GM19452 (cell line): Measurements from ENCODE around the gene SPECC1L.

Source experiments
- ATAC-seq: cut with Tn5 transposase; IDR thresholded peaks from one replicate; pipeline ENCODE4 v1.9.1; 2021; ENCODE audit not compliant: unreplicated experiment

The SPECC1L gene

GRCh38 chr22:24411256-24412004, 140.8 kb downstream of the SPECC1L start:
- ATAC-seq, result no peak

- no peak for ATAC-seq
These were observed 141.6 kb downstream of the SPECC1L start for GRCh38 chr22:24412274-24412673.

- no peak for ATAC-seq
These were observed 142.6 kb downstream of the SPECC1L start for GRCh38 chr22:24413271-24413670.

DNA sequence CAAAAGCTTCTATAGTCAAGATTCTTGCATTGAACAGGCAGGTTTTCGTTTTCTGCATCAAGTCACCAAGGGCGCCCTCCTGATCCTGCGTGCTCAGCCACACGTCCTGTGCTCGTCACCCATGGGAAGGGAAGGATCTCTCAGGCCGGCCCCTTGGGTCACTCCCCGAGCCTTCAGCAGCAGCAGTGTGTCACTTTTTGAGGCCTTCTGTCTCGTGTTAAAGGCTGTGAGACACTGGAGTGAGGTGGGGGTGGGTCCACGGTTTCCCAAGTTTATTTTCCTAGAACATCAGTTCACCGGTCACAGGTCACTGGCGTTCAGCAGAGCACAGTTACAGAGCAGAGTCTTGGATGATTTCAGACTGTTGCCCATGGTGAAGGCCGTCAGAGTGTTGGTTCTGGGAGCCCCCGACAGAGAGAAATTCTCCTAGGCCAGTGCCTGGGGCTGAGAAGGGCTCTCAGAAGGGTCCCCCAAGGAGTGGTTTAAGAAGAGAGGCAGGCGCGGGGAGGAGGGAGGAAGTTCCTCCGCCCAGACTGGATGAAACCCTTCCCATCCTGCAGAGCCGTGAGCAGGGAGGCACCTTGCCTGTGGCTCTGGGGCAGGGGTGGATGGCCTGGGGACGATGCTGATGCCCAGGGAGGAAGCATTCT, 143.2 kb downstream of the SPECC1L start:
- ATAC-seq, result no peak

DNA sequence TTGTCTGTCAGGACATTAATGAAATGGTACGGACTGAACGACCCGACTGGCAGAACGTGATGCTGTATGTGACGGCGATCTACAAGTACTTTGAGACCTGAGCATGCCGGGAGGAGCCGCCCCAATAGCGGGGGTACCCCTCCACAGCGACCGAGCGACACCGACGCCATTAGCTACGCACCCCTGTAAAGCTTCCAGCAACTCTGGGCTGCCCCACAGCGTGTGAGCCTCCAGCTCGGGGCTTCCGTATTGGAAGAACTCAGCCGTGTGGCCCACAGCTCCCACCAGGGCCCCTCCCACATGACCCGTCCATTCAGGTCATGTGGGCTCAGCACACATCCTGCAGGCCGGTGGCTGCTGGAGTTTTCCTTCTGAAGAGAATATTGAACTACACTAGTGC, 143.9 kb downstream of the SPECC1L start:
- no peak for ATAC-seq

DNA sequence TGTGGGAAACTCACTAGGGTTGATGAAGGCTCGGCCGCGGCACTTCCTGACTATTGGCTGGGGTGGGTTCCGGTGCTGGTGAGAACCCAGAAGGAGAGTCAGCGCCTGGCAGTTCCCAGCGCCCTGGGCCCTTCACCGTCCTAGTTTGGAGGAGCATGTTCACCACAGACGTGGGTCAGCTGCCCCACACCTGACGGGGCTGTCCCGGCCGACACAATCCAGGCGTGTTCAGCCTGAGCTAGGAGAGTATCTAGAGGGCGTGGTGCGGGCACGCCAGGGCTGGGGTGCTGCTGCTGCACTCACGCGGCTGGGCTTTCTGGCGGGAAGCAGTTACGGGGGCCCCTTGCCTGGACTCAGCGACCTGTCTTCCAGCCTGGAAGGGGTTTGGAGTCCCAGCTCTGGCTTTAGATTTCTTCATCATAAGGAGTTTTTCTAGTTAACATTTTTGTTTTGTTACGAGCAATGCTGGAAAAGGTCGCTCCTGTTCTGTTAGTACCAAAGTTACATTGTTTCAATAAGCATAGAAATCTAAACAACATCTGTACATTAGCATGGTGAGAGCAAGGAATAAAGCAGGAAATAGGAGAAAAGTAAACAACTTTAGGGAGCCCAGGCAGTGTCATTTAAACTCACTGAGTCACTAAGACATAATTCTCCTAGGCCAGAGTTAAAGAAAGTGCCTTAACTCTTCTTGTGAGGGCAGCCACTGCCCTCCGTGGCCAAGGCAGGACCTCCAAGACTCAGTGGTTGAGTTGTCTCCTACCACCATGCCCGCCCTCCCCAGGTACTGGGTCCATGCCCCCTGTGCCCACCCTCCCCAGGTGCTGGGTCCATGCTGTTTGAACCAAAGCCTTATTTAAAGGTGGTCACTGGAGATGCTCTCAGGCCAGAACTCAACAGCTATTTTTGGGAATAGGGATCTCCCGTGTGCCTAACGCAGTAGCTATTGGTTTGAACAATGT, 144.6 kb downstream of the SPECC1L start:
- ATAC-seq, result no peak

GRCh38 chr22:24416095-24416494, 145.5 kb downstream of the SPECC1L start:
- no peak for ATAC-seq

GRCh38 chr22:24416611-24417010, 146.0 kb downstream of the SPECC1L start:
- no peak for ATAC-seq

DNA sequence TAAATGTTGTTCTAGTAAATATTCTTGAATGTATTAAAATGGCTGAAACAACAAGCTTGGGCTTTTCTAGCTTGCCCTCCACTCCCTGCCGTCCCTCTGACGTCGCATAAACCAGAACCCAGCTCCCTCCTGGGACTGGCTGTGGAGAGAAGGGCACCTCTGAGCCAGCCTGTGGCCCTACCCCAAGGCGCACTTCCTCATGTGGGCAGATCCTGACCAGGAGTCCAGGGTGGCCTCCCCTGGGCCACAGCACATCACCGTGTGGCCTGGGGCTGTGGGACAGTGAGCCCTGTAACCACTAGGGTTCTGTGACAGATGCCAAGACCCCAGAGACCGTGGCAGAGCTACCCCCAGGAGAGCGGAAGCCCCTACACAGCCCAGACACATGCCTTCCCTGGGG, 146.6 kb downstream of the SPECC1L start:
- ATAC-seq, result no peak

DNA sequence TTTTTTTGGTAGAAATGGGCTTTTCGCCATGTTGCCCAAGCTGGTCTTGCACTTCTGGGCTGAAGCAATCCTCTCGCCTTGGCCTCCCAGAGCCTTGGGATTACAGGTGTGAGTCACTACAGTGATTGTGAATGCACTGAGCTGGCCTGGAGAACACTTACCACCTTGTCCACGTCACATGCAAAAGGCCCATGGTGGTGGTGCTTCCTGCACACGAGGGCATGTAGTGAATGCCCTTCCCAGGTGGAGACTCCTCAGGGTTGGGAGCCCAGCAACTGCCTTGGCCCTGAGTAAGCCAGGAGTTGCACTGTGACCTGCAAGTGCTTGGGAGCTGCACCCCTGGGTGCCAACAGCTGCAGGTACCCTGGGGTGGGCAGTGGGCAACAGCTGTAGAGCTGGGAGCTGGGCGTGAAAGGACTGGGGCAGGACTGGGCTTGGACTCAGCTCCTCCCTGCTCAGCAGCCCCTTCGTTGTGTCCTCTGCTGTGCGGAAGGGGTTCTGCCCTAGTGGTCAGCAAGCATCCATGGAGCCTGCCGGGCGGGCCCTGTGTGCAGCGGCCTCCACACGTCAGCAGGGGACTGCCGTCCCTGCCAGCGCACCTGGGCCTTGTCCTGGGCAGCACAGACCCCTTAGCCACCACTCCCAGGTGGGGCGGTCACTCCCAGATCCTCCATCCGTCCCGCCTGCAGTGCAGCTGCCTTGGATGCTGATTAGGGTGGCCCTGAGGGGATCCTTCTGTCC, 147.4 kb downstream of the SPECC1L start:
- ATAC-seq, result no peak

DNA sequence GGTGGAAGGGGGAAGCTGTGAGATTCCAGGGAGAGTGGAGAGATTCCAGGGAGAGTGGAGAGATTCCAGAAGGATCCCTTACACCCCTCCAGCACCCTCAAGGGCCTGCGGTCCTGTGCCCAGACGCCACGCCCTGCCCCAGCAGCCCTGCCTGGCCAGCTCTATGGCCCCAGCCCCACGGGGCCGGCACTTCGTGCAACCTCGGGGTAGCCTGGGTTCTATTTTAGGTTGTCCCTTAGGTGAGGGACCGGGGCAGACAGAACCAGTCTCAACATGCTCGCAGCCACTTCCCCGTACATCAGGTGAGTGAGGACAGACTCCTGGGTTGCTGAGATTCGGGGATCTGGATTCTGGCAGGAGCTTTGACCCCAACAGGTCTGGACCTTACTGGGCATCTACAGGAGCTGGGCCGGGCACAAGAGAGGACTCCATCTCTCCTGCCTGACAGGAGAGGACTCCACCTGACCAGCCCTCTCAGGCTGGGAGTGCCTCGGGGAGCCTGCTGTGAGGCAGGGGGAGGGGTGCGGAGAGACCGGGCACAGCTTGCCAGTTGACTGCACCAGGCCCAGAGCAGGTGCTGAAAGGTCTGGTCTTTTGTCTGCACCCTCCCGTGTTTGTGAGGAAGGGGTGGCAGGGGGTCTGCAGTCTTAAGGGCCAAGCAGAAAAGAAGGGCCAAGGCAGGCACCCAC, 148.3 kb downstream of the SPECC1L start:
- ATAC-seq, result no peak

GRCh38 chr22:24419475-24419850, 148.8 kb downstream of the SPECC1L start:
- ATAC-seq, result no peak

DNA sequence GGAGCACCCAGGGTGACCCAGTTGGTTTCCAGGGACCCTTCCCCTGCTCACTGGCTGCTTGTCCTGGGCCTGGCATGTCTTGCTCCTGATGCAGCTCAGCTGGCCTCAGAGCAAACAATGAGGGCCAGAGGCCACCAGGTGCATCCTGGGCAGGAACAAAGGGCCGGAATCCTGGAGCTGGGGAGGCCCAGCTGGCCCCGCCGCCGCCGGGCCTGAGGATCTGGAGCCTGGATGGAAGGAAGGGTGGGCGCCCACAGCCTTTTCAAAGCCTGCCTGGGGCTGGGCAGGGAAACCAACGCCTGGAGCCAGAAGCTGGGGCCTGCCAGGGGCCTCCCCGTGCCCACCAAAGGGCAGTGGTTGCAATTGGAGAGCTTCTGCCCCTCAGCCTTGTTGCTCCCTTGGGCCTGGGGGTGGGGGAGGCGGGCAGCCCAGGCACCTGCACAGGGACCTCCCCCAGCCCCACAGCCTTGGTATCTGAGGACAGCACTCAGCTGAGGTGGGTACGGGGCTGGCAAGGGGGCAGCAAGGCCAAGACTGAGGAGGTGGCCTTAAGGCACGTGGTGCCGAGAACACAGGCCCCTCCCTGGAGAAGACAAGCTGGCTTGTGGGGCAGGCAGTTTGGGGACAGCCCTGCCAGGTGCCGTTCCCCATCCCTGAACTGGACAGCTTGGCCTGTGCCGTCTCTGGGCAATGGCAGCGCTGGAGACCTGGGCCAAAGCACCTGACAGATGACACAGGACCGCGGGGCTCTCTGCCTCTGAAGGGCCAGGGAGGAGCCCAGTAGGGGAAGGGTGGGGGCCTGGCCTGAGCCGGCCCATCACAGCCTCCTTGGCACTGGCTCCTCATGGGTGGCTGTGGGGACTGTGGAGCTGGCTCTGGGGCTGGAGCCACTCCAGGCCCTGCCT, 149.7 kb downstream of the SPECC1L start:
- no peak for ATAC-seq

GRCh38 chr22:24420977-24421343, 150.3 kb downstream of the SPECC1L start:
- no peak for ATAC-seq

DNA sequence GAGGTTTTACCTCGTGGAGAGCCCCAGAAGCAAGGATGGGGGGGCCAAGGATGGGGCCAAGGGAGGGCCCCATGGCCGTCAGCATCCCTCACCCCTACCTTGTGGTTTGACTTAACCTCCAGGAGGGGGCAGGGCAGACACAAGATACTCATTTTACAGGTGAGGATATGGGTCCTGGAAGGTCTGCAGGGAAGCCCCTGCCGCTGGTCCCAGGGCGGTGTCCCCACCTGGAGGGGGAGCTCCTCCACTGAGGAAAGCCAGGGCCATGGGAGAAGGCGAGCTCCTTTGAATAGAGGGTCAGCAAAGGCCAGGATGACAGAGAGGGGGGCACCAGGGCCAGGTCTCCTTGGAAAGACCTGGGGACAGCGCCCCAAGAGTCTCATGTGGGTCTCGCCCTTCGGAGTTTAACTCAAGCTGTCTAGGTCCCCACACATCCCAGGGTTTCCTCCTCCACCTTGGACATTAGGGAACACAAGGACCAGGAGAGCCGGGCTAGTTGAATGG, 150.8 kb downstream of the SPECC1L start:
- ATAC-seq, result no peak

- no peak for ATAC-seq
These were observed 151.6 kb downstream of the SPECC1L start for GRCh38 chr22:24422102-24422665.

DNA sequence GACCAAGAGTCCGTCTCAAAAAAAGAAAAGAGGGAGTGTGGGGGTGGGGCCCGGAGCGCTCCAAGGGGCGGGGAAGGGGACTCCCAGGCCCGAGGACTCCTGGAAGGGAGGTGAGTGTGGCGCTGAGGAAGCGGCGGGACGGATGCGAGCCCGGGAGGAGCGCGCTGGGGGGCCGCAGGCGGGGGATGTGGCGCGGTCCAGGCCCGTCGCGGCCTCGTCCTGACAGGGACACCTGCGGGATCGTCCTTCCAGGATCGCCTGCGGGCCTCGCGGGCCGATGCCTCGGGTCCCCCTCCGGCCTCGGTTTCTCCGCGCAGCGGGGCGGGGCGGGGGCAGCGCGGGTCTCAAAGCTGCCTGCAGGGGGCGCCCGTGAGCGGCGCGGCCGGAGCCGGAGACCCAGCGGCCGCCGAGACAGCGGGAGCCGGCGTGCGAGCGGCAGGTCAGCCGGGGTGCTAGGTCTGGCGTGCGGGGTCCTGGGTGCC, 152.9 kb downstream of the SPECC1L start:
- ATAC-seq, result no peak

DNA sequence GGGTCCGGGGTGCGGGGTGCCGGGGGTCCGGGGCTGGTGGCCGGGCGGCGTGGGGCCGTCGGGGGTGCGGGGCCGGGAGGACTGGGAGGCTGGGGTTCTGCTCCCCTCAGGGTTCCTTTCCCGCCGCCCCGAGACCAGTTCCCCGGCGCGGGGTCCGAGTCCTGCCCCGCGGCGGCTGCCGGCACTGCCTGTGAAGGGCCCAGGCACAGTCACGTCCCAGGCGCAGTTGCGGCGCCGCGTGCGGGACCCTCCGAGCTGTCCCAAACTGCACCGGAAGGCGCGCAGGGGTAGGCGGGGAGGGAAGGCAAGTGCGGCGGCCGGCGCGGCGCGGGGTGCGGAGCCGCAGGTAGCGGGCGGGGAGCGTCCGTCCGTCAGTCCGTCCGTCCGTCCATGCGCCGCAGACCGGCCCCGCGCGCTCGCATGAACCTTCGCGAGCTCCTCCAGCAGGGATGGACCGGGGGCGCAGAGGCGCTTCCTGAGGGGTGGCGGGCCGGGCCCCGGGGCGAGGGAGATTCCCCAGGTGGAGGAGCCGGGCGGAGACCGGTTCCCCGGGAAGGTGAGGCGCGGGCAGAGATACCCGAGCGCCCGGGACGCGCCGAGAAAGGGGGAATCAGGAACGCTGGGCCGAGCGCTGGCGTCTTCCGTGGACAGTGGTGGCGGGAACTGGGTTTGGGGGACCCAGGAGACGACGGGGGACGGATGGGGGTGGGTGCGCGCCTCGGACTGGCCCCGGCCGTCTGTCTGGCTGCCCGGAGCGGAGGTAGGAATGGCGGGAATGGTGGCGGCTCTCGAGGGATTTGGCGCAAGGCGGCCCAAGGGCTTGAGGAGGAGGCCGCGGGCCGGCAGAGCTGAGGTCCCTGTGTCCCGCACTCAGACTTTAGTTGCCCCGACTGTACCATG, 153.6 kb downstream of the SPECC1L start:
- ATAC-seq, result no peak
